SH-SY5Y (cell line): ENCODE data around the gene CASK.

Source experiments
- GATA2 ChIP-seq: IDR thresholded peaks from 2 replicates; pipeline ENCODE4 v1.6.1; 2011; ENCODE audit warnings: mild to moderate bottlenecking, low read depth, low read length
- GATA3 ChIP-seq: IDR thresholded peaks from 2 replicates; pipeline ENCODE4 v1.6.1; 2011; ENCODE audit warnings: low read depth, mild to moderate bottlenecking, low read length, moderate library complexity

GRCh38 chrX:41890026-41890423, 33.3 kb downstream of the CASK start:
- TF ChIP-seq GATA3 (no peak), GATA2 (no peak)
